GM18867 (cell line): ENCODE results near the gene PIH1D2.
"Not testable (repeated sequence)": the region's sequence is repeated elsewhere in the genome, so short reads cannot be mapped to it uniquely, and the experiment has no call there.

Experiments
- ATAC-seq: cut with Tn5 transposase; IDR thresholded peaks from one replicate; pipeline ENCODE4 v1.9.1; 2021; ENCODE audit warnings: mild to moderate bottlenecking, moderate library complexity; ENCODE audit not compliant: unreplicated experiment

The PIH1D2 gene

DNA sequence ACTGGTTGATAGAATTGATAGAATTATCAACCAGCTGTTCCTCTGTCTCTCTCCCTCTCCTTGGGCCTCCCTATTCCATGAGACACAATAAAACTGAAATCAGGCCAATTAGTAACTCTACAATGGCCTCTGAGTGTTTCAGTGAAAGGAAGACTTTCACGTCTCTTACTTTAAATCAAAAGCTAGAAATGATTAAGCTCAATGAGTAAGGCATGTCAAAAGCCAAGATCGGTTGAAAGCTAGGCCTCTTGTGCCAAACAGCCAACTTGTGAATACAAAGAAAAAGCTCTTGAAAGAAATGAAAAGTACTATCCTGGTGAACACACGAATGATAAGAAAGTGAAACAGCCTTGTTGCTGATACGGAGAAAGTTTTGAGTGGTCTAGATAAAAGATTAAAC is 16.6 kb downstream of the PIH1D2 start:
- ATAC-seq = no peak

DNA sequence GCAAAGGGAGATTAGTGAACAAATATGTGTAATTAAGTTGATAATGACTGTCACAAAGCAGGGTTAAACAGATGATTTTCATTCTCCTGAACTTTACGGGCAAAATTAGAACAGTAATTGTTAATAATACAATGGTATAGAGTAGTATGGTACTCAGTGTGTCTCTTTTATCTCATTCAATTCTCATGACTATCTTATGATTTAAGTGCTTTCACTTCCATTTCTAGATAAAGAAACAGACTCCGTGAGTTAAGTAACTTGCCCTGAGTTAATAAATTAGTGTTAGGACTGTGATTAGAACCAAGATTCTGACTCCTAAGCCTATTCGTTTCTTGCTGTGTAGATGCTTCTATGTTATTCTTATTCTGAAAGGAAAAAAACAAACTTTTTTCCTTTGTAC is 22.0 kb downstream of the PIH1D2 start:
- no peak for ATAC-seq

DNA sequence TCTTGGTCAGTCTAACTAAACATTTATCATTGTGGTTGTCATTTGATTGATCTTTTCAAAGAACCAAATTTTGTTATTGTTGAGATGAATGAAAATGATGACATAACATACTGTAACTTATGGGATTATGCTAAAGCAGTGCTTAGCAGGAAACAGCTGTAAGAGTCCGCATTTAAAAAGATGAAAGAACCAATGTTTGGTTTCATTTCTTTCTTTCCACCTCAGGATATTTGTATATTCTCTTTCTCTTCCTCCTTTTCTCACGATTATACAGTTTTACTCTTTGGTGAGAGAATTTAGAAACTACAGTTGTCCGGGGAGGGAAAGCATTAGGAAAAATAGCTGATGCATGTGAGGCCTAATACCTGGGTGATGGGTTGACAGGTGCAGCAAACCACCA is 23.1 kb downstream of the PIH1D2 start:
- peak; percentile 91 for ATAC-seq

DNA sequence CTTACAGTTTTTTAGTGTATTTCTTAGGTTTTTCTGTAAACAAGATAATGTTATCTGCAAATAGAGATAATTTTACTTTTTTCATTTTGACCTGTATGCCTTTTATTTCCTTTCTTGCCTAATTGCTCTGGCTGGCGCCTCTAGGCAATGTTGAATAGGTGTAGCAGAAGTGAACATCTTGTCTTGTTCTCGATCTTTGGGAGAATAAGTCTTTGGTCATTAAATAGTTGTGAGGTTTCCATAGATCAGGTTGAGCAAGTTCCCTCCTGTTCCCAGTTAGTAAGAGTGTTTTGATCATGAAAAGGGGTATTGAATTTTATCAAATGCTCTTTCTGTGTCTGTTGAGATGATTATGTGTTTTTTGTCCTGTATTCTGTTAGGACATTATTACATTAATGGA is 24.0 kb downstream of the PIH1D2 start:
- ATAC-seq = no peak

DNA sequence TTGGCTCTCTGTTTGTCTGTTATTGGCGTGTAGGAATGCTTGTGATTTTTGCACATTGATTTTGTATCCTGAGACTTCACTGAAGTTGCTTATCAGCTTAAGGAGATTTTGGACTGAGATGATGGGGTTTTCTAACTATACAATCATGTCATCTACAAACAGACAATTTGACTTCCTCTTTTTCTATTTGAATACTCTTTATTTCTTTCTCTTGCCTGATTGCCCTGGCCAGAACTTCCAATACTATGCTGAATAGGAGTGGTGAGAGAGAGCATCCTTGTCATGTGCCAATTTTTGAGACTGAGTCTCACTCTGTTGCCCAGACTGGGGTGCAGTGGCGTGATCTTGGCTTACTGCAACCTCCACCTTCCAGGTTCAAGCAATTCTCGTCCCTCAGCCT is 25.6 kb downstream of the PIH1D2 start:
- ATAC-seq = not testable (repeated sequence)

DNA sequence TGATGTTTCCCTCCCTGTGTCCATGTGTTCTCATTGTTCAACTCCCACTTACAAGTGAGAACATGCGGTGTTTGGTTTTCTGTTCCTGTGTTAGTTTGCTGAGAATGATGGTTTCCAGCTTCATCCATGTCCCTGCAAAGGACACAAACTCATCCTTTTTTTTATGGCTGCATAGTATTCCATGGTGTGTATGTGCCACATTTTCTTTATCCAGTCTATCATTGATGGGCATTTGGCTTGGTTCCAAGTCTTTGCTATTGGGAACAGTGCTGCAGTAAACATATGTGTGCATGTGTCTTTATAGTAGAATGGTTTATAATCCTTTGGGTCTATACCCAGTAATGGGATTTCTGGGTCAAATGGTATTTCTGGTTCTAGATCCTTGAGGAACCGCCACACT is 27.2 kb downstream of the PIH1D2 start:
- not testable (repeated sequence) for ATAC-seq

DNA sequence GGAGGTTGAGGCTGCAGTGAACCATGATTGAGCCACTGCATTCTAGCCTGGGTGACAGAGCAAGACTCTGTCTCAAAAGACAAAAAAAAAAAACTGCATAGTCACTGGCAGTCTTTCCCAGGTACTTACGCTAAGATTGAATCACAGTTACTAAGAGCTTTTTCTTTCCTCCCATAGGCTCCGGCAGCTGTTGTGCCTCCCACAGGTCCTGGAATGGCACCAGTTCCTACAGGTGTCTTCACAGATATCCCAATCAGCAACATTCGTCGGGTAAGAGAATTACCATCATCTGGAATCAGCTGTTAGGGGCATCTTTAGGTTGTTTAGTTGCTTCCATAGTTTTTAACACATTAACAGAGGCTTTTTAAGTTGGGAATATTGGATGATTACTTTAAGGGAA is 28.9 kb downstream of the PIH1D2 start:
- ATAC-seq = no peak

DNA sequence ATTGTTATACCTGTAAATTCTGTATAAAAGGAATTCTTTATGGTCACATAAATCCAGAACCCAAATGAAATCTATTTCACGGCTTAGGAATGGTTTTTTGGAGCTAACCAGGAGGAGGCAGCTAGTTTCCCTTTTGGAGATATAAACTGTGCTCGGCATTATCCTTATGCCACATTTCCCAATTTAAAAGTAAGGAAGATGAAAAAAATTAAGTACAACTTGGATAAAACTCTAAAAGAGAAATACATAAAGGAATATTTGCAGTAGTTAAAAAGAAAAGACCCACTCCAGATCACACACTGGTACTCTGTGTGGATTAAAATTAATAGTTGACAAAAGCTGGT is 30.9 kb downstream of the PIH1D2 start:
- no peak for ATAC-seq

DNA sequence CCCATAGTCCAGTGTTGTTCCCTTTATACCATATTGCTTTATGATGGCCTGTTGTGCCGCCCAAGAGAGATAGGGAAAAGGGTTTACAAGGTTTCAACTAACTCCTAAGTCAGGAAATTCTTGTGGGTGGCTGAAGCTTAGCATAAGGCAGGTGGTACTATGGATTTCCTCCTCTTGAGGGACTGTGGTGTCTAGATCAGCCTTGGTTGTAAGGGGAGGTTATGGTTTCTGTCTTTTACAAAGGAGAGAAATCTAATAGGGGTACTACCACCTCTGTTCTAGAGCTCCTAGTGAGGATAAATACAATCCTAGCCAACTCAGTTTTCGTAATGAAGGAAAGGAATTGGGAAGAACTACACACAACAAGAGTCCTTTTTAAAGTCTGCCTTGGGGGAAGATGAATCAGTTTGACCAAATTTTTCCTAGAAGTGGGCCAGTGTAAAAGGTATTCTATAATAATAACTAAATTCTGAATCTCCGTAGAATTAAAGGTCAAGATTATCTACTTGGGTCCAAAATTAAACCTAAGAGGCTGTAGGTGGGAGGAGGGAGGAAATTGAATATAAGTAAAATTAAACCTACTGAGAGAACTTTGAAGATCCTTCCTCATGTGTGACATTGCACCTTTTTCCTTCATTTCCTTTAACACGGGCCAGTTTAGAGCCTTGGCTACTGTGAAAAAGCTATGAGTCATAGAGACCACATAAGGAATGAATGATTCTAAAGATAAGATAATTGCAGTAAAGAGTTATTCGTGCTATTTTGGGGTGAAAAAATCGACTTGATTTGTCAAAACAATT is 31.5 kb downstream of the PIH1D2 start:
- no peak for ATAC-seq

DNA sequence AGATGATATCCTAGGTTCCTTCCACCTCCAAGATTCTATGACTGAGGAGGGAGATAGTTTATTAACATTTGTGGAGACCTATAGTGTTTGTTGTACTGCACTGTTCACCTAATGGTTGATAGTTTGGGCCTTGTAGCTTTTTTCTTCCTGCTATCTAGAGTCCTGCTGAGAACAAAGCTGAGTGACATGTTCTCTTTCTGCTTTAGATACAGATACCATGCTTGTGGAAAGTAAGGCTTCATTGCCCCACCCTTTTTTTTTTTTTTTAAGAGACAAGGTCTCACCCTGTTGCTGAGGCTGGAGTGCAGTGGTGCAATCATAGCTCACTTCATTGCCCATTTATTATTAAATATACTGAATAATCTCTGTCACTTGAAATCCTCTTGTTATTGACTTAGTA is 36.3 kb downstream of the PIH1D2 start:
- no peak for ATAC-seq

DNA sequence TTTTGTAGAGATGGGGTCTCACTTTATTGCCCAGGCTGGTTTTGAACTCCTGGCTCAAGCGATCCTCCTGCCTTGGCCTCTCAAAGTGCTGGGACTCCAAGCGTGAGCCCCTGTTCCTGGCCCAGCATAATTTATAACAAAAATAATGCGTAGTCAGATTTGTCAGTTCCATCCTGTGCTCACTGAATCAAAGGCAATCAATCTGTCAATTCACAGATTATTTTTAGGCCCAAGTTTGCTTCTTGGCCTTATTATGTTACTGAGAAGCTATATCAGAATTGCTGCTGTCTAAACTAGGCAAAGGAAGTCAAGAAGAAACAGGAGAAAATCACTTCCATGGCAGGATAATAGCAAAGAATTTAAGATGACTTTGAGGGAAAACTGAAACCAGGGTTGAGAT is 39.9 kb downstream of the PIH1D2 start:
- ATAC-seq = no peak

DNA sequence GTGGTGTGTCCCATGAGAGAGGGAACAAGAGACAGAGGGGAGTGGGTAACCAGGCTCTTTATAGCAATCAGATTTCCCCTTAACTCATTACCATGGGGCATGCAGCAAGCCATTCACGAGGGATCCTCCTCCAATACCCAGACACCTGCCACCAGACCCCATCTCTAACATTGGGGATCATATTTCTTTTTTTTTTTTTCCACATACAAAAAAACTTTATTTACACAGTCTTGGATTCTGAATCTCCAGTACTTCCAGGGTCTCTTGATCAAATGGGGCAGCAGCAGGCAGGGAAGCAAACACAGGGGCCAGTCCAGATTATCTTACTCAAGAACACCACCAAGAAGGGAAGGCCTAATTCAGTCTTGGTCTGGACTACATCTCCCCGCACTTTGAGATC is 44.4 kb downstream of the PIH1D2 start:
- ATAC-seq = no peak

DNA sequence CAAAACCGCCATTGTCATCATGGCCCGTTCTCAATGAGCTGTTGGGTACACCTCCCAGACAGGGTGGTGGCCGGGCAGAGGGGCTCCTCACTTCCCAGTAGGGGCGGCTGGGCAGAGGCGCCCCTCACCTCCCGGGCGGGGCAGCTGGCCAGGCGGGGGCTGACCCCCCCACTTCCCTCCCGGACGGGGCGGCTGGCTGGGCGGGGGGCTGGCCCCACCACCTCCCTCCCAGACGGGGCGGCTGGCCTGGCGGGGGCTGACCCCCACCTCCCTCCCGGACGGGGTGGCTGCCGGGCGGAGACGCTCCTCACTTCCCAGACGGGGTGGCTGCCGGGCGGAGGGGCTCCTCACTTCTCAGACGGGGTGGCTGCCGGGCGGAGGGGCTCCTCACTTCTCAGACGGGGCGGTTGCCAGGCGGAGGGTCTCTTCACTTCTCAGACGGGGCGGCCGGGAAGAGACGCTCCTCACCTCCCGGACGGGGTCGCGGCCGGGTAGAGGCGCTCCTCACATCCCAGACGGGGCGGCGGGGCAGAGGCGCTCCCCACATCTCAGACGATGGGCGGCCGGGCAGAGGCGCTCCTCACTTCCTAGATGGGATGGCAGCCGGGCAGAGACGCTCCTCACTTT is 46.9 kb downstream of the PIH1D2 start:
- ATAC-seq = not testable (repeated sequence)

DNA sequence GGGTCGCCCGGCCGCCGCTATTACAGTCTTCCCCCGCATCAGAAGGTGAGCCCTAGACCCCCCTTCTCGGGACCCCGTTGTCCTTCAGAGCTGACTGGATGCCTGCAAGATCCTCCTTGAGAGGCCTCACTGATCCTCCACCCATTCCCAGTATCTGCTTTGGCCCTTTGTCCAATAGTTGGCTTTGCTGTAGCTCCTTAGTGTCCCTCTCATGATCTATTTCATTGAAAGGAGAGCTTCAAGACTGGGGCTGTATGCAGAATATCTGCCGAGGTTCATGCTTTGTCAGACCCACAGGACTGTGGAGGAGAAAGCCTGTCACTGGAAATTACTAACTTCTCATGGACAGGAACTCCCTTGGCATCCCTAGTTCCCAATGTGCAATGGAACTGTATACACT is 48.1 kb downstream of the PIH1D2 start:
- peak; percentile 2 for ATAC-seq

DNA sequence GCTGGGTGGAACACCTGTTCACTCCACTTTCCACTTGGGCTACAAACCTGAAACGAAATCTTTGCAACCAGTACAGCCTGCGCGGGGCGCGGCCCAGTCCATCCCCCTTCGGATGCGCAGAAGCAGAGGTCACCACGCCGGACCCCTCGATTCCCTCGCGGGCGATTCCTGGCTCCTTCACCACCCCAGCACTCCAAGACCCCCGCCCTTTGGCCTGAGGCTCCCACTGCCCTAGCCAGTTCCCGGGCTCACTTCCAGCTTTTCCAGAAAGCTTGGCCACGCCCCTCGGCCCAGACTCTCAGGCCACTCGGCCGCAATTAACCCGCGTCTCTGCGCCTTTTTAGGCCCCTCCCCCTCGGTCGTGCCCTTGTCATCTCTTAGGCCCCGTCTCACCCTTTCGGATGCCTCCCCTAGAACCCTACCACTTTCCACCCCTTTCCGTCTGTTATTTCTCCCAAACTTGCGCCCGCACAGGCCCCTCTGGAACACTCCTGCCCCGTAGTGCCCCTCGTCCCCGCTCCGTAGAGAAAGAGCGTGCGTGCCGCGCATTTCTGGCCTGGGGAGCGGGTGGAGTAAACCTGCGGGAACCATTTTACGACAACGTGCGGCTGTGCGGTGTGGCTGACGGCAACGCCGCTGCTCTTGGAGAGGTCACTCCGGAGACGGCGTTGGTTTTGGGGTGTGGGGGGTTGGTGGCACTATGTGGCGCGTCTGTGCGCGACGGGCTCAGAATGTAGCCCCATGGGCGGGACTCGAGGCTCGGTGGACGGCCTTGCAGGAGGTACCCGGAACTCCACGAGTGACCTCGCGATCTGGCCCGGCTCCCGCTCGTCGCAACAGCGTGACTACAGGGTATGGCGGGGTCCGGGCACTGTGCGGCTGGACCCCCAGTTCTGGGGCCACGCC is 48.8 kb downstream of the PIH1D2 start, which contains the start of gene DLAT:
Gene DLAT, plus strand, starts transcription at position 636 of the 906 bp plus-strand sequence. Its CDS starts 65 bp downstream, at position 701.
- ATAC-seq = peak; percentile 79

DNA sequence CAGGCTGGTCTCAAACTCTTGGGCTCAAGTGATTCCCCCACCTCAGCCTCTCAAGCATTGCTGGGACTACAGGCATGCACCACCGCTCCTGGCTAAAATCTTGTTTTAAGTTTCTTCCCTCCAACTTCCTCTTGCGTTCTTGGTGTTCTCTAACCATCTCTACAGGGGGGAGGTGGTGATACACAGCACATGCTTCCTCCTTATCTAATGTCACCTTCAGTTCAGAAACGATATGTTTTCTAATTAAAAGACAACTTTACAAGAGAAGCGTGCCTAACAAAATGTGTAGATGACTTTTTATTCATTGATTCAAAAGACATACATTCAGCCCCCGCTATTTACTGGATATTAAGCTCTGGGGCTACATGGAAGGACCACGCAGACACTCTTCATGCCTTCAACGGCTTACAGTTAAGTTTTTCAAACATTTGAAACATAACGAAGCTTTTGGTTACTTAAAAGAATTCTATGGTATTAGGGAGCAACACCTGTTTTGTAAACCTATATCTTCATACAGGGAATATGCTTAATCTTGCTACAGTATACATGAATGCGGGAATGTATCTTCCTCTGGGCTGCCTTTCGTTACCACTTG is 49.5 kb downstream of the PIH1D2 start:
- ATAC-seq = peak; percentile 29

DNA sequence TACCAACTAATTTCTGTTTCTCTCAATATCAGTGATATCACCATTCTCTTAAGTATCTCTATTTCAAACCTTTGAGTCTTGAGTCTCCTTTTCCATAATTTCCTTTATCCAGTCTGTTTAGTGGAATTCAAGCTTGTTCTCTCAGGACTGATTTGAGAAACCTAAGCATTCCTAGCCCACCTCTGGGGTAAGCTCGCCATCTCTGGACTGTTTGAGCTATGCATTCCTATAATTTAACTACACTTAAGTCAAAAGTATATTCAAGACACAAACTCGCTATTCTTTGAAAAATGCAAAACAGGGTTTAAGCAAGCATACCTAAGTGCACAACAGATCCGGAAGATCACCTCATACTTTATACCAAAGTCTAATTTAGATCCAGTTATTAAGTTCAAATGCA is 50.7 kb downstream of the PIH1D2 start:
- no peak for ATAC-seq

DNA sequence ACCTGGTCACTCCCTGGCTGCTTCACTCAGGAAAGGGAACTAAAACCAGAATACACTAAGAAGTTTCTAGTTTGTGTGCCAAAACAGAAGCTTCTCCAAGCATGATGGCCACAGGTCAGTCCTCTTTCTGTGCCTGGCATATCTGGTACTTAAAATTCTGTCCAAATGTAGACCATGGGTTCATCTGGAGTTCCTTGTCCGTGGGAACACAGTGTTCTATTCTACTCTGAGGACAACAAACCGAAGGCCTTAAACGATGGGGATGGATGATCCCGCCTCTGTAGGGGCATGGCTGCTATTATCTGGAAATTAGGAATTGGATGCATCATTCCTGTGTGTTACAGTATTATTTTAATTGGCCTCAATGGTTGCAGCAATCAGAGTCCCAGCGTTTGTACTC is 54.8 kb downstream of the PIH1D2 start:
- ATAC-seq = no peak
